NT2/D1 (cell line): Measurements from ENCODE around the gene SMO.

Experiments used
- SUZ12 ChIP-seq: IDR thresholded peaks from 2 replicates; pipeline ENCODE4 v1.6.1; 2011; ENCODE audit not compliant: insufficient read length, insufficient read depth; ENCODE audit errors: extremely low read depth
- YY1 ChIP-seq: IDR thresholded peaks from 2 replicates; pipeline ENCODE4 v1.6.1; 2011; ENCODE audit not compliant: insufficient read length, insufficient read depth
- ZNF274 ChIP-seq: IDR thresholded peaks from 2 replicates; pipeline ENCODE4 v1.6.1; 2011; ENCODE audit warnings: mild to moderate bottlenecking, low read depth, low read length

- TF ChIP-seq YY1: no peak
- TF ChIP-seq ZNF274: no peak
- TF ChIP-seq SUZ12: no peak
These were observed 36.1 kb downstream of the SMO start, which contains the start of gene AHCYL2 for GRCh38 chr7:129224251-129225205.
